Stimulated activated CD4-positive, alpha-beta T cell treated with anti-CD3 and anti-CD28 coated beads, Interleukin-2, amount 100 ng/mL, for 48 hours (primary cell): Measurements from ENCODE around the gene ANGPTL8.

ENCODE experiments used
- DNase-seq, 2 donors: peaks; one replicate each; pipeline ENCODE4 v3.0.0-alpha.2; 2020

The ANGPTL8 gene

DNA sequence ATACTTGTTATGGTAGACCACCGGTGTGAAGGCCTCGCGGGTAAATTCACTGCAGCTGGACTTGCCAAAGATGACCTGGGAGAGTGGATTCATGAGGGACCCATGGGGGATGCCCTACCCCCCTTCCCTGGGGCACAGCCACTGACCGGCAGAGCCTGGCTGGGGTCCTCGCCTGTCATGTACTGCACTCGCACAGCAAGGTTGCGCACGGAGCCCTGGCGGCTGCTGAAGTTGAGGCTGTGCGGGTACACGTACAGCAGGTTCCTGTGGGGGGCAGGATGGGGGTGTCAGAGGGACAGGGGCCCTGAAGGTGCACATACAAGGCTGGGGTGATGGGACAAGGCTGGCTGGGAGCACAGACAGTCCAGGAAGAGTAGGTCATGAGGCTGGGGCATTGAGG is 1.4 kb upstream of the ANGPTL8 start:
- DNase-seq, result no peak

DNA sequence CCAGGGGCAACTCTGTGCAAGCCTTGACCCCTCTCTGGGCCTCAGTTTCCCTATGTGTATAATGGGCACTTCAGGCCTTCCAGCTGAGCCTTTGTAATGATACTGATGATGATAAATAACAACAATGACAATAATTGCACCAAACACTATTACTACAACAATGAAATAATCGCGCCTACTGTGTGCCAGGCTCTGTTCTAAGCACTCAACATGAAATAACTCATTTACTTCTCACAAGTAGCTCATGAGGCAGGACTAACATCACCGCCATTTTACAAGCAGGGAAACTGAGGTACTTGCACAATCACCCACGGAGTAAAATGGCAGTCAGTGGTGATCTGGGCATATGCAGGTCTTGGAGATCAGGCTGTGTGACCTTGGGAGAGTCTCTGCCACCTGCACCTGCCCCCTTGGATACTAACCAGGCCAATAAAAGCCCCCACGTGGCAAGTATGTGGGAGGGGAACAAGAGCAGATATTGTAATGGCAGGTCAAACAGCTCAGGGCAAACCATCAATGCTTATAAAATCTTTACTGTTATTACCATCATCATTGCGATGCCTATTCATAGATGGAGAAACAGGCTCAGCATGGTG is 540 bp upstream of the ANGPTL8 start:
- no peak for DNase-seq

DNA sequence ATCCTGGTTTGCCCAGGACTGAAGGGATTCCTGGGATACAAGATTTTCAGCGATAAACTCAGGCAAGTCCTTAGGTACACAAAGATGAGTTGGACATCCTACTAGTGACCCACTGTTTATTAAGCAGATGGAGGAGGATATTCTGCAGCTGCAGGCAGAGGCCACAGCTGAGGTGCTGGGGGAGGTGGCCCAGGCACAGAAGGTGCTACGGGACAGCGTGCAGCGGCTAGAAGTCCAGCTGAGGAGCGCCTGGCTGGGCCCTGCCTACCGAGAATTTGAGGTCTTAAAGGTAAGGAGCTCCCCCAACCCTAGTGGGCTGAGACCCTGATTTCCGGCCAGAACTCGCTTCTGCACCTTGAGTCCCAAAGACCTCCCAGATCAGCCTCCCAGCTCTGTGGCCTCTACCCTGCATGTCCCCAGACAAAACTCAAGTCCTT is 607 bp downstream of the ANGPTL8 start:
- DNase-seq, result no peak

DNA sequence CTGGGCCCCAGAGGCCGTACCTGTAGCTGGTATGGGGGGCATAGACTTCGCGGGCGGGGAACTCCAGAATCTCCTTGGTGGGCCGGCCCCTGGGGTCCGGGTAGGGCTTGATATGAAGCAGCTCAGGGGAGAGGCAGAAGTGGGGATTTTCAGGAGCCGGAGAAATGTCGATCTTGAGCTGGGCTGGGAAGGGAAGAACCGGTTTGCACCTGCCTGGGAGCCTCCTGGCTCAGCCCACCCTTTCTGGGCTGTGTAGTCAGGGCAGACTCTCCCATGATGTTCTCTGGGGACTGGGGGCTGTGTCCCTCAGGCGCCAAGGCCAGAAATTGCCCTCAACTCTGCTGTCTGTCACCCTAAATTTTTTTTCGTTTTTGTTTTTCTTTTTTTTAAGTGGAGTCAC is 2.6 kb downstream of the ANGPTL8 start:
- DNase-seq, result no peak

DNA sequence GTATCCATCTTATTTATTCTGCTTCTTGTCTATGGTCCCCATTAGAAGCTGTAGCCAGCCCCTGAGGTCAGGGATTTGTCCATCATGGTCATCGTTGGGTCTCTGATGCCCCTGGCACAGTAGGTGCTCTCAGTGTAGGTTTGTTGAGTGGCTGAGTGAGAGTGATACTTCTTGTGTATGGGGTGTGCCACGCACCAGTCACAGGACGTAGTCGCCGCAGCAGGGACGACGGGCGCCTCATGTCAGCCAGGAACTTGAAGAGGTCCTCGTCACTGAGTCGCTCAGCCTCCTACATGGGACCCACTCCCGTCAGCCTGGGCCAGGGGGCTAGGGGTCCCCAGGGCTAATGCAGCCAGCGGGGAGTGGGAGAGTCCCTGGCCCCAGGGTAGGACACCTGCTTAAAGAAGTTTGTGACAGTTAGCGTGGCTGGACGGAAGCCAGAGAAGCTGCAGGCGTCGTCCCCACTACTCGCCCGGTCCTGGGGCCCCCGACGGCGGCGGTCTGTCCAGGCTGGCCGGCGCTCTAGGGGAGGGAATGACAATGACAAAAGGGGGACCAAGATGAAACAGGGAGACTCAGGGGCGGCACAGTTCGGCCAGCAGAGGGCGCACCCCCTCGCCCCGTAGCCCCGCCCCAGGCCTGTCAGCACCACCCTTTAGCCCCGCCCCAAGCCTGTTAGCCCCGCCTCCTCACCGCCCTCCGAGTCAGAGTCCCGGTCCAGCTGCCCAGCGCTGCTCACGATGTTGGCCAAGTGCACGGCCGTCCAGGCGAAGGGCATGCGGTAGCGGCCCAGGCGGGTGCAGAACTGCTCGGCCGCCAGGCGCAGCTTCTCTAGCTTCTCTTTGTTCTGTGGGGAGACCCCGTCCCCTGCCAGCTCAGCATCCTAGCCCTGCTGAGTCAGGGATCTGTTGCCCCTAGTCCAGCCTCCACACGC is 3.7 kb downstream of the ANGPTL8 start:
- peak; percentile 93 to 95 for DNase-seq

DNA sequence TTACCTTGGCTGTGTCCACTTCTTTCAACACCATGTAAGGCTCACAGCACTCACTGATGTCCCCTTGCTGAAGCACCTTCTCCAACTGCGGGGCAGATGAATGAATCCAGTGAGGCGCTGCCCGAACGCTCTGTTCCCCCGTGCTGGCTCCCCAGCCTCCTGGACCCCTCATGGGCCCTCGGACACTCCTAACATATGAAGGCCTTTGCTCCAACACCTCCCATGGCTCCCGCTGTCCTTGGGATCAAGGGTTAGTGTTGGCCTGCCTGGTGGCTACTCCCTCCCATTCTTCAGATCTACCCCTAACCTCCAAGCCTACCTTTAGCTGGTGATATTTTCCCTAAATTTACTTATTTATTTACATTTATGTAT is 4.4 kb downstream of the ANGPTL8 start:
- no peak for DNase-seq

DNA sequence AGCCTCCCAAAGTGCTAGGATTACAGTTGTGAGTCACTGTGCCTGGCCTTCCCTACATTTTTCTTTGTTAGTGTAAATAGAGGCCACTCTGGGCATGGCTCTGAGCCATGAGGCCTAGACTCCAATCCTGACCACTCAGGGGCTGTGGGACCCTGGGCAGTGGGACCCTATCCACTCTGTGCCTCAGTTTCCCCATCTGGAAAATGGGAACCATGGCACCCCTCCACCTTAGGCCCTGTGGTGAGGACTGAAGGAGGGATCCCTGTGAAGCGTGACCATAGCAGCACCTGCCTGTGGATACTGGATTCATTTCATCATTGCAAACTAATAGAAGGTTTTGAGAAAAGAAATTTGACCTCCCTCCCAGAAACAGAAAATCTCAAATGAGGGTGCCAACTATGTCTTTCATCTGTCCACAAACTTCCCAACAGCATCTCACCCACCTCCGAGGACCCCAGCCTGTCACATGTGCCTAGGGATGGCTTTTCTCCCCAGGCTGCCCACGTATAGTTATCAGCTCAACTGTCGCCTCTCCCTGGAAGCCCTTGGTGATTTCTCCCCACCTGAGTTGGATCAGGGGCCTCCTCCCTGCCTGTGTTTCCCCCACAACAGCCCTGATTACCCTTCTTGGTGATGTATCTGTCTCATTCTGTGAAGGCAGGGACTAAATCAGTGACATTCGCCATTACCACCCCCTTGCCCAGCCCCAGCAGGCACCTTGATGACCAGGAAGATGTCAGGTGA is 5.6 kb downstream of the ANGPTL8 start:
- DNase-seq, result no peak

DNA sequence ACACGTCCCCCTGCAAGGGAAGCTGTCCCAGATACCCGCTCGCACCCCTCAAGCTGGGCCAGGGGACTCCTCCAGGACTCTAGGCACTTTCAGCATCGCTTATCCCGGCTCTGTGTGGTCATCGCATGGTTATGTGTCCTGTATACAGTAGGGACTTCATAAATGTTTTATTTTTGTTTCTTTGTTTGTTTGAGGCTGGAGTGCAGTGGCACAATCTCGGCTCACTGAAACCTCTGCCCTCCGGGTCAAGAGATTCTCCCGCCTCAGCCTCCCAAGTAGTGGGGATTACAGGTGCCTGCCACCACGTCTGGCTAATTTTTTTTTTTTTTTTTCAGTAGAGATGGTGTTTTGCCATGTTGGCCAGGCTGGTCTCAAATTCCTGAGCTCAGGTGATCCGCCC is 7.5 kb downstream of the ANGPTL8 start:
- DNase-seq, result no peak

DNA sequence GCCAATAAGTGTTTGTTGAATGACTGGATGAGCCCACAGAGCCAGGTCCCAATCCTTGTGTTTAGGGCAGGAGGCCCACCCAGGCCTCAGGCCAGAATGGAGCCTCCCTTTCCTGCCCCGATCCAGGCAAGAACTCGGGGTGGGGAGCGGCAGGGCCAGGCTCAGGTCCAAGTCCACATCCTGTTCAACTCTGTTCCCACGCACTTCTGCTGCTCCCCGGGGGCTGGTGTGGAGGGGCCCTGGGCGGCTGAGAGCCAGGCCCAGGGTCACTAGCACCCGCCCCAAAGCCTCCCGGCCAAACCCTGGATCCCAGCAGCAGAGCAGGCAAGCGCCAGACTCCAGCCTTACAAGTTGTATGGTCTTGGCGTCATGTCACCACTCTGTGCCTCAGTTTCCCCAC is 8.0 kb downstream of the ANGPTL8 start:
- no peak for DNase-seq

DNA sequence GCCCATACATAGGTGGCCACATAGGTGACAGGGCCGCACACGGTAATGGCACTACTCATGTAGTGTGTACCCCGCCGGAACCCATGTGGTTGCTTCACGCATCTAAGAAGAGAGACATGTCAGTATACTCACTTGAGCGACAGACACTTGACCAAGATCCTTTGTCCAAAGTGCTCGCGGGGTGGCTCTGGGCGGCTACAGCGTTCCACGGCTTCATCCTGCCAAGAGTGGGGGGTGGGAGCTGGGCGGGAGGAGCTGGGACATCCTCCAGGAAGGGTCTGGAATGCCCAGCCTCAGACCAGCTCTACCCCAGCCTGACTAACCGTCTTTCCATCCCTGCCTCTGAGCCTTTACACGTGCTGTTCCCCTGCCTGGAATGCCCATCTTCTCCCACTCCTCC is 8.5 kb downstream of the ANGPTL8 start:
- no peak for DNase-seq

DNA sequence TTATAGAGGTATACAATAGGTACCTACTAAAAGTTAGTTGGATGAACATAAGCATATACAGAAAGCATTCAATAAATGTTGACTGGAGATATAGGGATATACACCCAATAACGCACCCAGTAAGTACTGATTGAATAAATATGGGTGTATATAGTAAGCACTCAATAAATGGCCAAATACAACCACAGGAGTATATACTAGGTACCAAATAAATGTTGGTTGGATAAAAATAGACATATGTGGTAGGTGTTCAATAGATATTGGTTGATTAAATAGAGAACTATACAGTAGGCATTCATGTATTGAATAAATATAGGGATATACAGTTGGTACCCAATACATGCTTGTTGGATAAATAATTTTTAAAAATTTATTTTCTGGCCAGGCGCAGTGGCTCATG is 9.4 kb downstream of the ANGPTL8 start:
- no peak for DNase-seq

DNA sequence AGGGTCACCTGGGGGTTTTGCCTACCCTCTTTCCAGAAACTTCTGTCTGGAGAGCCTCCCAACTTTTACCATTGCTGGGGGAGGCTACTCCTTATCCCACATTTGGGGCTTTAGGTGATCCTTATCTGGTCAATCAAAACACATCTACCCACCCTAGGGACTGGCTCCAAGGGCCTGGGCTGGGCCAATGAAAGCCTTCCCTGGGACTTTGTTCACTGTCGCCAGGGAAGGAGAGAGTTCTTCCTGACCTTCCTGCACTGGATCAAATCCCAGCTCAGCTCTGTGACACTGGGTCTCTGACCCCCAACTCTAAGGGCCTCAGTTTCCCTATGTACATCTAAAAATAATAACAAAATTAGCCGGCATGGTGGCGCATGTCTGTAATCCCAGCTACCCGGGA is 11.8 kb downstream of the ANGPTL8 start:
- no peak for DNase-seq

DNA sequence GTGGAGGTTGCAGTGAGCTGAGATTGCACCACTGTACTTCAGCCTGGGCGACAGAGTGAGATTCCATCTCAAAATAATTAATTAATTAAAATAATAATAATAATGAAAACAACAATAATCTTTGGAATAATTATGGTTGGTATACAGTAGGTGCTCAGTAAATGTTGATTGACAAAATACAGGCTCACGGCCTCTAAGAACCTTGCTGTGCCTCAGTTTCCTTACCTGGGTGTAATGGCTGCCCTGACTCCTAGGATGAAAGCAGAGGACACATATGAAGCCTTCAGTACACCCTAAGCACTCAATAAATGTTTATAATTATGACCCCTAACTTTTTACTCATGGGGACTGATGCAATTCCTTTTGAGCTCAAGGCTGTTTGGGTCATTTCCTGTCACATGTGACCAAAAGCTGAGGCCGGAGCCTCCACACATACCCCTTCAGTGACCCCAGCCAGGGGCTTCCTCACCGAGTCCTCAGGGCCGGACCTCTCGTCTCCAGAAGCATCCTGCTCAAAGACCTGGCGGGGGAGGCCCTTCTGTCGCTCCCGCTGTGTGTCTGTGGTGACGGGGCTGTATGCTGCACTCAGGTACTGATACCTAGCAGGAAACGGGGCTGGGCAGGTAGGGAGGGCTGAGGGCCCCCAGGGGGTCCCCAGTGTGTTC is 12.4 kb downstream of the ANGPTL8 start:
- no peak for DNase-seq

DNA sequence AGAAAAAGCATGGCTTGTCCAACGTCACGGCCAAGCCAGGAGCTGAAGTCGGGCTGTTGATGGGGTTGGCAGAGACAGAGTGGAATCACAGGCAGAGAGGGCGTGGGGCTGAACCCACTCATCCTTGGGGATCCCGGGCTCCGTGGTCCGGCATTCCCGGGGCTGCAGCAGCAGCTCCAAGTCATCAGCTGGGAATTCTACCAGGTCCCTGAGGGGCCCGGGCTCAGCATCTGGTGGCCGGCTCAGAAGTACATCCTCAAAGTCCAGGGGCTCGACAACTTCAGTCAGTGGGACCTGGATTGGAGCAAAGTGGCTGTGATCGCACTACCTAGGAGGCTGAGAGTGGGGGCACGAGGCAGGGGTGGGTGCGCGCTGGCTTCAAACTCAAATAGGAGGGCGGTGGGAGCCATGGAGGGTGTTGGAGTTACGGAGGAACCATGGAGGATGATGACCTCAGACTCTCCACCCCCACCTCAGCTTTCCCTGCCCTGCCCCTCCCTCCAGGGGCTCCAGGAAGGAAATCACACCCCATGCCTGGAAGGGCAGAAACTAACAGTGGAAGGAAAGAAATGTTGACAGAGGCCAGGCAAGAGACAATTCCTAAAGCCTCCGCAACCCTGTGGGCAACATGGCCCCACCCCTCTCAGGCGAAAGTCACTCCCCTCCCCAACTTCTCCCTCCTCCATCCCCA is 13.4 kb downstream of the ANGPTL8 start:
- DNase-seq, result no peak

DNA sequence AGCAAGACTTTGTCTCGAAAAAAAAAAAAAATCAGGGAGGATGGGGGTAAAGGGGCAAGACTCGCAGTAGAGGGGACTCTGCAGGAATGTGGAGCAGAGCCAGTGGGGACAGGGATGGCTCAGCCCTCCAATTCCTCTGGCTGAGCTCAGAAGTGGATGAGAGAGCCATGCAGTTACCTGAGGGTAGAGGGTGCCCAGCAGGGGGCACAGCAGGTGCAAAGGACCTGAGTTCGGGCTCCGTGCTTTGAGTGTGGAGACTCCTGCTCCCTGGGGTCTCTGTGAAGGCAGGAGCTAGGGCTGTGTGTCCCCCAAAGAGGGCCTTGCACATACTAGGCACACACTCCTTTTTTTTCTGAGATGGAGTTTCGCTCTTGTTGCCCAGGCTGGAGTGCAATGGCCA is 15.2 kb downstream of the ANGPTL8 start:
- no peak for DNase-seq

DNA sequence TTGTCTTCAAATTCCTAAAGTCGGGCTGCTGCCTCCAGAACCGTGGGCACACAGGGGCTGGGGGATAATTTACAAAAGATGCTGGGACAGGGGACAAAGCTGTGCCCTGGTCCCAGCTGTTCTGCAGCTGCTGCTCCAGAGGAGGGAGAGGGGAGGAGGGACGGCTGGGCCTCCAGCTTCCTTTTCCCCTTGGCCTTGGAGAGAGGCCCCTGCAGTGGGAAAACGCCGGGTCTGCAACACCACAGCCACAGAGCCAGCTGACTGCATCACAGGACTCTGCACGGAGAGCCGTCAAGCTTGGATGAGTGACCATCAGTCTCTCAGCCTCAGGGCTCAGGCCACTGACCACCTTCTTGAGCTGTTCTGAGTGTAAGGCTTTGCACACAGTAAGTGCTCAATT is 16.8 kb downstream of the ANGPTL8 start:
- no peak for DNase-seq

DNA sequence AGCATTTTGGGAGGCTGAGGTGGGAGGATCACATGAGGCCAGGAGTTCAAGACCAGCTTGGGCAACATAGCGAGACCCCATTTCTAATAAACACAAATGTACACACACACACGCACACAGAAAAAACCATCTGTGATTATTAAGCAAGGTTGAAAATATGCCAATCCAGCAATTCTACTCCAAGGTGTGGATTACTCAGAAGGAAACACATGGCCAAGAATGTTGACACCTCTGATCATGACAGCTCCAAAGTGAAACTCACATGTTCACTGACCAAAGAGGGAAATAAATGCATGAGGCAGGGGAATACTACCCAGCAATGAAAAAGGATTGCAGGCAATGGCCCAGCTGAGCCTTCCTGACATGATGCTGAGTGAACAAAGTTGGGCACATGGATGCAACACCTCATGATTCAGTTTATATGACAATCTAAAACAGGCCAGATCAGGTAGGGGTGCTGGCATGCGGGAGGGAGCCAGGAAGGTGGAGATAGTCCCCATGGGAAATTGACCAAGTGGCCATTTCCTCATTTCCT is 18.5 kb downstream of the ANGPTL8 start:
- no peak for DNase-seq

DNA sequence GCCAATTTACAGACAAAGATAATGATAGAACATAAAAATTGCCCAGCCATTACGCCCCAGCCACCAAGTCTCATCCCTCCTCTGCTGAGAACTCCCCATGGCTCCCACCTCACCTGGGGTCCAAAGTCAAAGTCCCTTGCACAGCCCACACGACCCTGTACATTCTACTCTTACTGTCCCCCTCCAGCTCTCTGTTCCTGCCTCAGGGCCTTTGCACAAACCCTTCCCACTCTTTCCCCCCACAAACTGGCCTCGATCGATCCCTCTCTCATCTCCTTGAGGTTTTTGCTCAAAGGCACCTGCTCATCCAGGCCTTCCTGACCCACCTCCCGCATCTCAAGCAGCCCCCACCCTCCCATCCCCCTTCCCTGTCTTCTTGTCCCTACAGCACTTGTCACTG is 21.6 kb downstream of the ANGPTL8 start:
- no peak for DNase-seq

DNA sequence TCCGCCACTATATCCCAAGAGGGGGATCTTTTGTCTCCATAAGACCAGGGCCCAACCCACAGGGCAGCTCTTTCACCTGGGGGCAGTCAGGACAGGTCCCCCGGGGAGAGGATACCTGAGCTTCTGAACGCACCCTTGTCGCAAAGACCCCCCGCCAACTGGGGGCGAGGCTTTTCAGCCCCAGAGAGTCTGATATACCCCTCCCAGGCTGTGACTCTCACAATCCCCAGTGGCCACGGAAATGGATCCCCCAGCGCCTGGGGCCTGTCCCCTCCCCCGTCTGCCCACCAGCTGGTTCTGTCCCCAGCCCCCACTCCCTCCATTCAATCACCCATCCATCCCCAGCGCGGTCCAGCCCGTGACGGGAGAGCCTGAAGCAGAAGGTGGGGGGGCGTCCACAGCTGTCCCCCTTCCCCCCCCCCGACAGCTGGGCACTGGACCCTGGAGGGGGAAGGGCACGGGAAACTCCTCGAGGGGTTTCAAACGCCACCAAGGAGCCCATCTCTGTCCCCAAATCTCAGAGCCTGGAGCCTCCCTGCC is 22.1 kb downstream of the ANGPTL8 start:
- DNase-seq, result no peak

DNA sequence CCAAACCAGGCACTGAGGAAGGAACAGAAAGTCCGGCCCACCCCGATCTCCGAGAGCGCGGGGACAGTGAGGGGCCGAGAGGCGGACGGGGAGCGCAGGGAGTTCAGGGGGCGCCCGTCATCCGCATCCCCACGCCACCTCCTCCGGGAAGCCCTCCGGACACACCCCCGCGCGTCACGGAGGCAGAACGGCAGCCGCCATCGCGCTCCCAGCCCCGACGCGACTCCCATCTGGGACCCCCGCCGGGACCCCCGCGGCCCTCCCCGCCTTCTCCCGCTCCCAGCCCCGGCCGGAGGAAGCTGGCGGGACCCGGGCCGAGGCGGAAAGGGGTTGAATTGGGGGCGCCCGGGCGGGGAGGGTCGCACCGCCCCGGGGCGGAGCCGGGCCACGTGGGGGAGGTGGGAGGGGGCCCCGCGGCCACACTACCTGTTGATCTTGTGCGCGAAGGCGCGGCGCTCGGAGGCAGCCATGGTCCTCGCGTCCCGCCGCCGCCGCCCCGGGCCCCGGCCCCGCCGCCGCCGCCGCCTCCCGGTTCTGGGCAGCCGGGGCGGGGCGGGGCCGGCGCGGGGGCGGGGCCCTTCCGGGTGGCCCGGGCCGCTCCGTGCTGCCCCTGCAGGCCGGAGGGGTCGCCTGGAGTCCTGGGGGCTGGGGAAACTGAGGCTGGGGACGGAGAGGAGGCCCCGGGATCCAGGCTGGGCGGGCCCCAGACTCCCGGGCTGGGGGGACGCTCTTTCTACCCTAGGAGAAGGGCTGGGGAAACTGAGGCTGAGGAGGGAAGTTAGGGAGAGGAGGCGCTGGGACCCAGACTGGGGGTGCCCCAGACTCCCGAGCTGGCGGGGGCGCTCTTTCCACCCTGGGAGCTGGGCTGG is 22.8 kb downstream of the ANGPTL8 start, which contains the start of gene DOCK6:
Gene DOCK6, minus strand, starts transcription at position 554 of the 869 bp plus-strand sequence. Its CDS starts 84 bp downstream, at position 470.
- peak; percentile 8 to 29 for DNase-seq

DNA sequence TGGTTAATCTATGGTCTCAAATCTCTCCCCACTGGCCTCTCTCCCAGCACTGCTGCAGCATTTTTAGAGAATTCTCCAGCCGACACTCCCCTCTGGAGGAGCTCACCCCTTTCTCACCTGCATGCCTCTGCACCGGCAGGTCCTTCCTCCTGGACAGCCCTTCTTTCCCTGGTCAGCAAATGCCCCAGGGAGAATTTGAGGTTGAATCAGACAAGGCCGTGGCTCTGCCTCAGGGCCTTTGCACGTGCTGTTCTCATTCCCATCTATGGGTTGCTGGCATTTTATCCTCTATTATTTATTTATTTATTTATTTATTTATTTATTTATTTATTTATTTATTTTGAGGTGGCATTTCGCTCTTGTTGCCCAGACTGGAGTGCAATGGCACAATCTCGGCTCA is 24.3 kb downstream of the ANGPTL8 start:
- DNase-seq, result no peak
